Body of pancreas (tissue), 4 donors: ENCODE data around the gene PRXL2C. TPM values are rescaled to one million over a fixed set of nuclear protein-coding genes. Genes with fewer than 3 reads are reported as not detected.

Source experiments
- ATAC-seq: fragments of 150-250 bp; one replicate; pipeline ENCODE4 v1.9.1; 2016
- DNase-seq, 4 donors: peaks; one replicate each; pipeline ENCODE4 v3.0.0-alpha.2; 2019
- H3K27ac ChIP-seq, 4 donors: fragments of 200-600 bp; sonication (generic); 1 replicate in 3 of 4; 2 replicates in 1 of 4; pipeline versions ENCODE4 v1.5.1 to v1.6.1; 2016 to 2019; ENCODE audit warnings: mild to moderate bottlenecking in 1 of 4, mixed read lengths in 1 of 4, moderate library complexity in 1 of 4
- H3K27me3 ChIP-seq, 2 donors: fragments of 200-600 bp; sonication (generic); one replicate each; pipeline ENCODE4 v1.6.0; 2016; ENCODE audit warnings: mild to moderate bottlenecking in 1 of 2
- H3K36me3 ChIP-seq, 2 donors: fragments of 200-600 bp; sonication (generic); replicated peaks in 1 of 2; 2 replicates each; pipeline ENCODE4 v1.5.1; 2016; ENCODE audit warnings: low read depth in 2 of 2; ENCODE audit not compliant: insufficient read depth in 1 of 2
- H3K4me1 ChIP-seq: fragments of 200-600 bp; sonication (generic); one replicate; pipeline ENCODE4 v1.6.0; 2016
- H3K4me3 ChIP-seq, 2 donors: fragments of 200-600 bp; sonication (generic); 1 replicate in 1 of 2; 2 replicates in 1 of 2; pipeline ENCODE4 v1.5.1; 2016 to 2019
- H3K9me3 ChIP-seq, 3 donors: fragments of 200-600 bp; sonication (generic); 1 replicate in 2 of 3; 2 replicates in 1 of 3; pipeline ENCODE4 v1.5.1; 2016
- CTCF ChIP-seq, 7 experiments: fragments of 450-650 bp in 4 of 7; fragments of 200-600 bp in 3 of 7; sonication (generic) in 3 of 7; IDR thresholded peaks; one replicate each; pipeline ENCODE4 v1.5.1; 2016 to 2019; ENCODE audit warnings: antibody characterized with exemption in 7 of 7
- POLR2A ChIP-seq, 3 donors: fragments of 450-650 bp; IDR thresholded peaks; one replicate each; pipeline ENCODE4 v1.6.1; 2016; ENCODE audit warnings: antibody characterized with exemption in 3 of 3, mild to moderate bottlenecking in 2 of 3
- WGBS, 2 donors: methylation state at CpG; one replicate each; pipeline ENCODE4 v1.1.5; 2017; 5-methylcytosine and 5-hydroxymethylcytosine counted together
- intact Hi-C: fragments of 100-400 bp; cut with DNase I; formaldehyde crosslinking; loops from one replicate; pipeline ENCODE4 v1.15.1; 2023
- total RNA-seq, 2 donors: library from RNA; depleted of rRNA; stranded (reverse); fragments of >200 nt; gene quantifications; one replicate each; pipeline ENCODE4 v1.1.0, GENCODE V29; 2016

Gene PRXL2C
- total RNA-seq, 2 donors from 2014 or later = 3.3 to 5.7 TPM

GRCh38 chr9:96612966-96613589 lies 42.0 kb downstream of the PRXL2C start:
- WGBS, 2 donors = 17% methylated on average over 1 of the region's 1 CpG
- peaks cover 16% of the 10 kb centered on the region for H3K4me1 ChIP-seq
- no peaks in the 10 kb centered on the region for H3K27me3 ChIP-seq
- TF ChIP-seq POLR2A (IDR thresholded peaks at IDR 0.05) (no peak), CTCF (IDR thresholded peaks at IDR 0.05) (no peak)
- no peak overlapping the region for H3K4me3 ChIP-seq
- ATAC-seq (no peak), DNase-seq (no peak)
- no peak overlapping the region for H3K27ac ChIP-seq
- intact Hi-C loops = no loop called here
- H3K9me3 ChIP-seq = no peaks in the 10 kb centered on the region
- no peaks in the 10 kb centered on the region for H3K36me3 ChIP-seq

GRCh38 chr9:96612105-96612965 lies 42.8 kb downstream of the PRXL2C start:
- Histone ChIP-seq H3K4me3 (no peak overlapping the region), H3K27ac (peak overlapping the region in 3 of 4 donors; percentile 3 to 45 (median 44)), H3K36me3 (no peaks in the 10 kb centered on the region), H3K27me3 (no peaks in the 10 kb centered on the region), H3K9me3 (no peaks in the 10 kb centered on the region), H3K4me1 (peaks cover 12% of the 10 kb centered on the region)
- no peak for TF ChIP-seq CTCF (IDR thresholded peaks at IDR 0.05)
- TF ChIP-seq POLR2A (IDR thresholded peaks at IDR 0.05) = peak in 1 of 3 donors; percentile 30
- WGBS, 2 donors = 32 to 43% methylated on average over 9 to 12 of the region's 12 CpGs
- ATAC-seq (peak; percentile 94), DNase-seq (peak; percentile 54 to 74 (median 68))
- intact Hi-C loops = no loop called here

- H3K27me3 ChIP-seq = no peaks in the 10 kb centered on the region
- intact Hi-C loops = no loop called here
- ATAC-seq (no peak), DNase-seq (no peak)
- no peak overlapping the region for H3K4me3 ChIP-seq
- H3K27ac ChIP-seq = no peak overlapping the region
- peaks cover 12% of the 10 kb centered on the region for H3K4me1 ChIP-seq
- H3K9me3 ChIP-seq = no peaks in the 10 kb centered on the region
- no peaks in the 10 kb centered on the region for H3K36me3 ChIP-seq
- 70 to 86% methylated on average over 3 of the region's 3 CpGs for WGBS, 2 donors
- TF ChIP-seq CTCF (IDR thresholded peaks at IDR 0.05) (no peak), POLR2A (IDR thresholded peaks at IDR 0.05) (no peak)
Measured at GRCh38 chr9:96611302-96611701, 43.8 kb downstream of the PRXL2C start.

- ATAC-seq (no peak), DNase-seq (no peak)
- TF ChIP-seq POLR2A (IDR thresholded peaks at IDR 0.05) (no peak), CTCF (IDR thresholded peaks at IDR 0.05) (no peak)
- Histone ChIP-seq H3K4me1 (peaks cover 12% of the 10 kb centered on the region), H3K4me3 (no peak overlapping the region), H3K27ac (no peak overlapping the region), H3K27me3 (no peaks in the 10 kb centered on the region), H3K36me3 (no peaks in the 10 kb centered on the region), H3K9me3 (no peaks in the 10 kb centered on the region)
- intact Hi-C loops = no loop called here
Measured at GRCh38 chr9:96609732-96610131, 45.4 kb downstream of the PRXL2C start.
